HCT116 (cell line): ENCODE measurements around the gene SLC2A2.

Experiments
- CBX3 ChIP-seq: IDR thresholded peaks from 2 replicates; pipeline ENCODE4 v1.6.1; 2012; ENCODE audit warnings: low read depth
- CTCF ChIP-seq, 3 experiments: fragments of 200-600 bp in 1 of 3; sonication (generic) in 1 of 3; IDR thresholded peaks in 2 of 3; conservative IDR thresholded peaks in 1 of 3; 2 replicates each; pipeline ENCODE4 v1.5.1; 2012 to 2017; ENCODE audit warnings: low read depth in 2 of 3, low read length in 2 of 3, antibody characterized with exemption in 1 of 3, borderline replicate concordance in 1 of 3, control low read depth in 1 of 3, mild to moderate bottlenecking in 1 of 3, mixed read lengths in 1 of 3, mixed run types in 1 of 3, moderate library complexity in 1 of 3; ENCODE audit not compliant: insufficient read depth in 1 of 3
- EGR1 ChIP-seq: IDR thresholded peaks from 2 replicates; pipeline ENCODE4 v1.6.1; 2012; ENCODE audit warnings: low read depth
- EZH2phosphoT487 ChIP-seq: fragments of 200-600 bp; IDR thresholded peaks from 2 replicates; pipeline ENCODE4 v1.6.1; 2018; ENCODE audit warnings: antibody characterized with exemption, borderline replicate concordance
- POLR2A ChIP-seq: IDR thresholded peaks from 2 replicates; pipeline ENCODE4 v1.7.0; 2011; ENCODE audit warnings: borderline replicate concordance; ENCODE audit not compliant: insufficient read depth, insufficient read length; ENCODE audit errors: extremely low read depth
- POLR2AphosphoS5 ChIP-seq: IDR thresholded peaks from 2 replicates; pipeline ENCODE4 v1.6.1; 2011; ENCODE audit warnings: mild to moderate bottlenecking, low read depth, low read length, moderate library complexity
- RAD21 ChIP-seq: IDR thresholded peaks from 2 replicates; pipeline ENCODE4 v1.6.1; 2012; ENCODE audit warnings: low read depth, mild to moderate bottlenecking
- TCF7L2 ChIP-seq: IDR thresholded peaks from 2 replicates; pipeline ENCODE4 v1.7.0; 2011; ENCODE audit warnings: borderline replicate concordance, inconsistent platforms; ENCODE audit not compliant: insufficient read depth, insufficient read length; ENCODE audit errors: extremely low read depth

DNA sequence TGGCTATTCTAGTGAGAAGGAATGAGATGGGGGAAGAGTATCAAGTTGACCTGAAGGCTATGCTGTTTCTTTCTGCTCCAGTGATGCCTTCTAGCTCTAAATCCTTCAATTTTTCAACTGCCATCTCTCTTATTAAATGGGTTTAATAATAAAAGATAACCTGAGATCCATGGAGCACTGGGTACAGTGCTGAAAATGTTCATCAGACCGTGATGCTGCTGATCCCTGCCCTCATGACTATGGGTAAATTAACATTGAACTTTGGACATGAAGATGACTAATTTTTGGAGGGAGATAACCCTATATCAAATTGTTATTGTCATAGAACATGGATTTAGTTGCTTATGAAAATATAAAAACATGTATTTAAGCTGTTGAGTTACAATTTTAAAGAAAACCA lies 27.7 kb upstream of the SLC2A2 start:
- TF ChIP-seq CTCF (IDR thresholded peaks at IDR 0.05 in 2 of 3, conservative IDR thresholded peaks at IDR 0.05 in 1 of 3; ENCODE audit: borderline replicate concordance in 1 of 3, insufficient read depth in 1 of 3, low read depth in 2 of 3, low read length in 2 of 3) (no peak), EGR1 (no peak), TCF7L2 (no peak), POLR2A (no peak), CBX3 (no peak), POLR2AphosphoS5 (no peak), RAD21 (no peak), EZH2phosphoT487 (no peak)
